Muscle layer of colon (tissue), 2 donors: ENCODE measurements around the gene STK17B.
"Not testable (repeated sequence)": the region's sequence is repeated elsewhere in the genome, so short reads cannot be mapped to it uniquely, and the experiment has no call there.

Source experiments
- H3K27ac ChIP-seq: one replicate; pipeline ENCODE4 v1.7.0; 2013; ENCODE audit warnings: low read depth, mild to moderate bottlenecking, low read length, moderate library complexity
- H3K27me3 ChIP-seq, 2 donors: one replicate each; pipeline ENCODE4 v1.7.0; 2013; ENCODE audit warnings: low read length in 2 of 2, mild to moderate bottlenecking in 2 of 2; ENCODE audit not compliant: insufficient read depth in 2 of 2, control insufficient read depth in 1 of 2
- H3K36me3 ChIP-seq: one replicate; pipeline ENCODE4 v1.7.0; 2013; ENCODE audit warnings: mild to moderate bottlenecking, low read length; ENCODE audit not compliant: insufficient read depth
- H3K4me1 ChIP-seq: one replicate; pipeline ENCODE4 v1.7.0; 2013; ENCODE audit warnings: mild to moderate bottlenecking, low read length; ENCODE audit not compliant: insufficient read depth
- H3K4me3 ChIP-seq, 2 donors: one replicate each; pipeline ENCODE4 v1.7.0; 2013; ENCODE audit warnings: low read length in 2 of 2, low read depth in 1 of 2, mild to moderate bottlenecking in 1 of 2, moderate library complexity in 1 of 2
- H3K9ac ChIP-seq: one replicate; pipeline ENCODE4 v1.7.0; 2013; ENCODE audit warnings: low read length
- H3K9me3 ChIP-seq: one replicate; pipeline ENCODE4 v1.7.0; 2013; ENCODE audit warnings: mild to moderate bottlenecking, low read length
- donor health status: abdominal sarcoma.
- donor health status: Adenocarcinoma of cecum.

Gene STK17B

DNA sequence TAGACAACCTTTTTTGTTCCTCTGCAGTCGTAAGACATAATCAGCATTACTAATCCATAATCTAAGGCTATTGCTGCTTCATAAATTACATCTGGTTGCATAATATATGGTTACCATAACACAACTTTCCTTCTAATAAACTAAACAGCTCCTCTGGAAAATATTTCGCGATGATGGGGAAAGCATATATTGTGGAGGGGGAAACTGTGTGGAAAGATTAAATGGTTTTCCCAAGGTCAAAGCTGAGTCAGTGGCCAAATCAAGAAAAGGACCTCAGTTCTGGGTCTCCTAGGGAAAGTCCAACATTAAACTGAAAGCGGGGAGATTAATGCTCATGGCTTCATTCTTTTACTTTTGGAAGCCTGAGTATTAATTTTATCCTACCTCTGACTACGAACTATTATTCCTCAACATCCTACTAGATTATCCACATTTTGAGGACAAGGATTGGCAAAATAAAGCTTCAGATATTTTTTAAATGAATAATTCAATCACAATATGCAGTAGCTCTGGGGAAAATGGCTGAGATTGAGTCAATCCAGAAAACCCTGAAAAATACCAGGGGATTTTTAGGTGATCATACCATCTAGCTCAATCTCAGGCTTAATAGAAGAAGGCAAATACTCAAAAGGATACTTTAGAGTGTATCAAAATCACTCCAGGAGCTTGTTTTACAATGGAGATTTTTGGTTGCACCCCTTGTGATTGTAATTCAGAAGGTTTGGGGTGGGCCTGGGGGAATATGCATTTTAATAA is 33.8 kb upstream of the STK17B start:
- H3K9ac ChIP-seq: no peak overlapping the region
- H3K36me3 ChIP-seq: no peaks in the 10 kb centered on the region
- H3K9me3 ChIP-seq: no peaks in the 10 kb centered on the region
- H3K27me3 ChIP-seq: no peaks in the 10 kb centered on the region
- H3K4me3 ChIP-seq: no peak overlapping the region
- no peaks in the 10 kb centered on the region for H3K4me1 ChIP-seq
- H3K27ac ChIP-seq: no peak overlapping the region

DNA sequence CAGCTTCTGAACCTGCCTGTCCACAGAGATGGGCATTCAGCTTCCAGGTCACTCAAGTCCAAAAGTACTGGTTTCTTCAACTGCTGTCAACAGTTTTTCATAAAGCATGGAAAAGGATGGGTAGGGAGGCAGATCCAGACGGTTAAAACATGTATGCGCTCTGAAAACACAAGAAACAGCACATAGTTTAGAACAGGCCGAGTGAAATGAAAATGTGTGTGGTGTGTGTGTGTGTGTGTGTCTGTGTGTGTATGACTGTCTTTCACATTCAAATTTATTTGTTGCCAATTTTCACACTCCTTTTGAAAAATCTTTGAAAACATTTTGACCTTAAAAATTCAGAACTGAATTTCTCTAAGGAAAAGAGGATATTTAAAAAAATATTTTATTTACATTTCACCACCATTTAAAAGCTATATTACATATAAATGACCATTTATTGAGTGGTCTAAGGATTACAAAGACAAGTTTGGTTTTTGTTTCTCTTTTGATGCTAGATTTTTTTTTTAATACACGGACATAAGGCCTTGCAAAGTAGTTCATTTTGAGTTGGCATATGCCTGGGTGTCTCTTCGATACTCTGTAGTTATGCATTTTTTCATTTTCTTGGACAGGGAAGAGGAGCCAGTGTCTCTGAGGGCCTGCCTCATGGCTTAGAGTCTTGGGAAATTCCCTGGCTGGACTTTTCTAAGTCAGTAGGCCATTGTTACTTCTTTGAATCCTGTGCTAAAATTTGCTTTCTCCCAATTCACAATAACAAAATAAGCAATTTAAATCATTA is 30.0 kb upstream of the STK17B start:
- H3K4me1 ChIP-seq: no peaks in the 10 kb centered on the region
- no peaks in the 10 kb centered on the region for H3K36me3 ChIP-seq
- H3K9ac ChIP-seq: no peak overlapping the region
- H3K27me3 ChIP-seq: no peaks in the 10 kb centered on the region
- H3K9me3 ChIP-seq: no peaks in the 10 kb centered on the region
- H3K4me3 ChIP-seq: no peak overlapping the region
- H3K27ac ChIP-seq: no peak overlapping the region

DNA sequence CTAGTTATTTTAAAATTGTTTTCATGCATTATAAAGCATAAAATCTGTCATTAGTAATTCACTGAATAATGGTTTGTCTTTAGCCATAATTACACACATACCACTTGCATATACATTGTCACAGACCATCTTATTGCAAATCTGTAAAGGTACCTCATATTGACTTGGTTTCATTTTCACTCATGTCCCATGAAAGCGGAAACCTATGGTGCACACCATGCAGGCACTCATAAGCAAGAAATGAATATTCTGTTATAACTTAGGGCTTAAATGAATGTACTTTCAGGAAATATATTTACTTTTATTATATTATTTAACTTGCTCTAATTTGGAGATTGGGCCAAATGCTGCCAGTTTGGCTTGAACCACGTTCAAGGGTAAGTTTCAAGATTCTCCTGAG is 29.2 kb upstream of the STK17B start:
- Histone ChIP-seq H3K9me3 (no peaks in the 10 kb centered on the region), H3K9ac (no peak overlapping the region), H3K27me3 (no peaks in the 10 kb centered on the region), H3K4me1 (no peaks in the 10 kb centered on the region), H3K4me3 (no peak overlapping the region), H3K36me3 (no peaks in the 10 kb centered on the region), H3K27ac (no peak overlapping the region)

DNA sequence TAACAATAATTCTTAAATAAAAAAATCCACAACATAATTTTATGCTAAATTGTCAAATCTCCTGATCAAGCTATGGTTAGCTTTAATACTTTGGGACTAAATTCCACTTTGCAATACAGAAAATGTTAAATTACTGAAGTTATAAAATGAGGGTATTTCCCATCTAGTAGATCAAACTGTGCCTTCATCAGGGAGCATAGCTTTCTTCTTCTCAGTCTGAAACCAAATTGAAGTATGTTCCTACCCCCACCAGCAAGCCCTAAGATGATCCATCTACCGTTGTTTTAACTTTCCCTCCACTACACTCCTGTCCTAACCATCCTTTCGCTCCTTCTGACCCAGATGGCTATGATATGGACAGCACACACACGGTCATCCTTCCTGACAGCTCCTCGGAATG is 24.4 kb upstream of the STK17B start:
- Histone ChIP-seq H3K36me3 (no peaks in the 10 kb centered on the region), H3K4me3 (no peak overlapping the region), H3K27me3 (no peaks in the 10 kb centered on the region), H3K9ac (no peak overlapping the region), H3K27ac (no peak overlapping the region), H3K4me1 (no peaks in the 10 kb centered on the region), H3K9me3 (no peaks in the 10 kb centered on the region)

DNA sequence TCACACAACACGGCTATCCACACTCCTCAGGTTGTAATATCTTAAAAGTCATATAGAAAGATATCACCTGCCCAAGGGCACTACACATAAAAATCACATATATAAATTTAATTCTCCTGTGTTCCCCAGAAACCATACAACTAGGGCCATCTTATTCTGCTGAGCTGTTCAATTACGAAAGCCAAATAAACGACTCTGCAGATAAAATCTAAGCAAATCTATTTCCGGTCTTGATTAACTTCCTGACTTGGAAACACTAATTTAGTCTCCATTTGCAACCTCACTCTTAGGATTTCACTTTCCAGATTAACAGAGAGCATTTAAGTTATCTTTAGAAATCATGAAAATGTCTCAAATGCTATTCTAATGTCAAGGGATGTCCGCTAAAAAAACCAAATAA is 23.9 kb upstream of the STK17B start:
- no peak overlapping the region for H3K4me3 ChIP-seq
- no peaks in the 10 kb centered on the region for H3K9me3 ChIP-seq
- no peaks in the 10 kb centered on the region for H3K4me1 ChIP-seq
- no peak overlapping the region for H3K9ac ChIP-seq
- no peaks in the 10 kb centered on the region for H3K27me3 ChIP-seq
- H3K27ac ChIP-seq: no peak overlapping the region
- H3K36me3 ChIP-seq: no peaks in the 10 kb centered on the region

DNA sequence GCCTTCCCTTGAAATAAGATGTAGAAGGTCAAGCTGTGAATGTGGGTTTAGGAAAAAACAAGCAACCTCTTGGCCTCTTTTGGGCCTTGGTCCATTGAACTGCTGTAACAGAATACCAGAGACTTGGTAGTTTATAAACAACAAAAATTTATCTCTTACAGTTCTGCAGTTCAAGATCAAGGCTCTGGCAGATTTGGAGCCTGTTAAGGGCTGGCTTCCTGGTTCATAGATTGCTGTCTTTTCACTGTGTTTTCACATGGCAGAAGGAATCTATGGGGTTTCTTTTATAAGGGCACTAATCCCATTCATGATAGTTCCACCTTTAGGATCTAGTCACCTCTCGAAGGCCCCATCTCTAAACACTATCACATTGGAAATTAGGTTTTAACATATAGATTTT is 20.2 kb upstream of the STK17B start:
- Histone ChIP-seq H3K9ac (no peak overlapping the region), H3K27me3 (no peaks in the 10 kb centered on the region), H3K4me3 (no peak overlapping the region), H3K9me3 (no peaks in the 10 kb centered on the region), H3K4me1 (no peaks in the 10 kb centered on the region), H3K27ac (no peak overlapping the region), H3K36me3 (no peaks in the 10 kb centered on the region)

DNA sequence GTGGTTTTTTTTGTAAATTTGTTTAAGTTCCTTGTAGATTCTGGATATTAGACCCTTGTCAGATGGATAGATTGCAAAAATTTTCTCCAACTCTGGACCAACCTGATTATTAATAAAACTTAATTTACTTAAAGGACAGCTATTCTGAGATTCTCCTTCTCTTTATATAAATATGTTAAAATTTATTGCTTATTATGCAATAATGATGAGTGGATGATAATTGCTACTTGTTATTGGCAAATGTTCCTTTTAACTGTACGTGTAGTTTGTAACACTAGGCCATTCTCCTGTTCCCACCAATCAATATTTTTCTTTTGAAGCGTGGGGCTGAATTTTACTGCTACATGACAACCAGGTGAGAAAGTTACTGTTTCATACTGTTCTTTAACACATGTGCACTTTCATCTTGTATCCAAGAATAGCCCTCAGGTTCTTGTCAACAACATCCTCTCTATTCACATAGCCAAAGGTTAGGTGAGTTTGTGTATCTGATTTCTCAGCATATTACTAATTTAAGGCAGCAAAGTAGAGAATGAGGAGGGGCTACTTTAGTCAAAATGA is 16.6 kb upstream of the STK17B start:
- Histone ChIP-seq H3K36me3 (no peaks in the 10 kb centered on the region), H3K27me3 (no peaks in the 10 kb centered on the region), H3K4me3 (no peak overlapping the region), H3K9me3 (no peaks in the 10 kb centered on the region), H3K9ac (no peak overlapping the region), H3K4me1 (no peaks in the 10 kb centered on the region), H3K27ac (no peak overlapping the region)

DNA sequence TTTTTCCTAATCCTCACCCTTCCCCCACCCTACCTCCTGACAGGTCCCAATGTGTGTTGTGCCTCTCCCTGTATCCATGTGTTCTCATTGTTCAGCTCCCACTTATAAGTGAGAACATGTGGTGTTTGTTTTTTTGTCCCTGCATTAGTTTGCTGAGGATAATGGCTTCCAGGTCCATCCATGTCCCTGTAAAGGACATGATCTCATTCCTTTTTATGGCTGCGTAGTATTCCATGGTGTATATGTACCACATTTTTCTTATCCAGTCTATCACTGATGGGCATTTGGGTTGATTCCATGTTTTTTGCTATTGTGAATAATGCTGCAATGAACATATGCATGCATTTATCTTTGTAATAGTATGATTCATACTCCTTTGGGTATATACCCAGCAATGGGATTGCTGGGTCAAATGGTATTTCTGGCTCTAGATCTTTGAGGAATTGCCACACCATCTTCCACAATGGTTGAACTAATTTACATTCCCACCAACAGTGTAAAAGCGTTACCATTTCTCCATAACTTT is 15.9 kb upstream of the STK17B start:
- H3K9ac ChIP-seq, H3K9me3 ChIP-seq, H3K27me3 ChIP-seq, H3K4me3 ChIP-seq, H3K36me3 ChIP-seq, H3K4me1 ChIP-seq, H3K27ac ChIP-seq: not testable (repeated sequence)

DNA sequence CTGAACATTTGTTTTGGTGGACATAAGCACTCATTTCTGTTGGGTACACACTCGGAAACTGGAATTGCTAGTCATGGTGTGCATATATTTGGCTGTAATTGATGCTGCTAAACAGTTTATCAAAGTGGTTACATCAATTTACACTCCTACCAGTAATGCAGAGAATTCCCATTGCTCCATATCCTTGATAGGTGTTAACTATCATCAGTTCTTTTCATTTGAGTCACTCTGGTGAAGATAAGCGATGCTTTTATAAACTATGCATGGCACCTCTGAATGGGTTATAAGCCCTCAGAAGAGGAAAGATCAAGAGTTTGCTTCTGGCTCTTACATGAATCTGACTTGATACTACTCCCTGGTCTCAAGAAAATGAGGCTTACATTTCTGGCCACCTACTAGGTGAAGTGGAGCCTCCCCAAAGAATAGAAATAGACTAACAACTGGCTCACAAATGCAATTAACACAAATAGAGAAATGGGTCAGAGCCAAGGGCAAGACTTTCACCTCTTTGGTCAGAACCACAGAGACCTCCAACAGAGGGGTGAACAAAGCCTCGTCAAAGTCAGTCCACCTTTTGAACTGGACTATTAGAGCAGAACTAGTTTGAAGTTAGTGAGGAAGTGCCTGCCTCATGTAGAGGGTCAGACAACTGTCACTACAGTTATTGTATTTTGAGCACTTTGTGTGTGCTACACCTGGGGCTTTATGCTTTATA is 15.0 kb upstream of the STK17B start:
- Histone ChIP-seq H3K9me3 (no peaks in the 10 kb centered on the region), H3K36me3 (no peaks in the 10 kb centered on the region), H3K4me1 (no peaks in the 10 kb centered on the region), H3K27me3 (no peaks in the 10 kb centered on the region), H3K4me3 (no peak overlapping the region), H3K27ac (no peak overlapping the region), H3K9ac (no peak overlapping the region)

DNA sequence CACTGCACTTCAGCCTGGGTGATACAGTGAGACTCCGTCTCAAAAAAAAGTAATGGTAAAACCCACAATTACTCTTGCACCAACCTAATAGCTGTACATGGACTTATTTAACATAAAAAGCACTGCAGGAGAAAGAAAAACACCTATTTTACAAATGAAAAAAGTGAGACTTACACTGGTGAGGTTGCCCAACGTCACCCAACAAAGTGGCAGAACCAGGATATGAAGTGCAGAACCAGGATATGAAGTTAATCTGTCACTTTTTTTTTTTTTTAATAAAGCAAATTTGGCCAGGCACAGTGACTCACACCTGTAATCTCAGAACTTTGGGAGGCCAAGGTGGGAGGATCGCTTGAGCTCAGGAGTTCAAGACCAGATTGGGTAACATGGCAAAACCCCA is 13.5 kb upstream of the STK17B start:
- no peak overlapping the region for H3K9ac ChIP-seq
- no peaks in the 10 kb centered on the region for H3K4me1 ChIP-seq
- H3K27me3 ChIP-seq: no peaks in the 10 kb centered on the region
- H3K36me3 ChIP-seq: no peaks in the 10 kb centered on the region
- no peak overlapping the region for H3K27ac ChIP-seq
- no peak overlapping the region for H3K4me3 ChIP-seq
- no peaks in the 10 kb centered on the region for H3K9me3 ChIP-seq

DNA sequence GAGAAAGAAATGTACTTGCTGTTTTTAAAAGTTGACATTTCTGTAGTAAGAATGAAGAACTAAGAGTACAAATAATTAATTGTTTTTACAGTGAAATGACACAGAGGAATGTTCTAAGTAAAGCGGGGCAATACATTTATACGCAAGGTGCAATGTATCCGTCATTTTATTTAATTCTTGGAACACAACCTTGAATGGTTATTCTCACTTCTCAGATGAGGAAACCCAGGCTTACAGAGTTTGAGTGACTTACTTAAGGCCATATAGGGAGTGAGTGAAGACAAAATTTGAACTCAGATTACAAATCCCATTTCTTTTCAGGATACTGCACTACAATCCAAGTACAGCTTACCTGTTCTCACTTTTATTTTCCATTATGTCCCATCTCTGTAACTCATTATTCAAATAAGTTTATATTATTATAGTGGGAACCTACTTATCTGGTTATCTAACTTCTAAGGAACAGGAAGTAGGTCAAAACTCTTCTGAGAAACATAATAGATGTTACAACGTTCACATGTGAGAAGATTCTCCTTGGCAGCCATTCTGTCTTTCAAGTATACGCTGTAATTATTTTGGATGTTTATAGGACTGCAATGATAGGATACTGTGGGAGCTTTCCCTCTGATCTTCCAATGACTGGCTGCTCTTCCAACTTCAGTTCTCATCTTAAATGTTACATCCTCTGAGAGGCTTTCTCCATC is 12.3 kb upstream of the STK17B start:
- no peak overlapping the region for H3K9ac ChIP-seq

More for the DNA sequence above, 12.3 kb upstream of the STK17B start:
- Histone ChIP-seq H3K9me3 (no peaks in the 10 kb centered on the region), H3K27ac (no peak overlapping the region), H3K27me3 (no peaks in the 10 kb centered on the region), H3K36me3 (no peaks in the 10 kb centered on the region), H3K4me1 (no peaks in the 10 kb centered on the region), H3K4me3 (no peak overlapping the region)
